Measurements from ENCODE around the gene PPP1R9B.
A peak's percentile ranks its signal among the peaks of the same experiment; 100 is the strongest.

Gene PPP1R9B

GRCh38 chr17:50122945-50123344 lies 27.5 kb downstream of the PPP1R9B start:
- no peak for DNase-seq

GRCh38 chr17:50120475-50121253 lies 29.8 kb downstream of the PPP1R9B start:
- no peak for DNase-seq

GRCh38 chr17:50118828-50119218 lies 31.7 kb downstream of the PPP1R9B start:
- DNase-seq, result no peak

GRCh38 chr17:50118076-50118827 lies 32.2 kb downstream of the PPP1R9B start:
- DNase-seq, result no peak

- DNase-seq, result no peak
These were observed 33.0 kb downstream of the PPP1R9B start for GRCh38 chr17:50117202-50118051.

- no peak for DNase-seq
These were observed 34.7 kb downstream of the PPP1R9B start for GRCh38 chr17:50115756-50116155.

- DNase-seq, result peak; percentile 17
These were observed 35.6 kb downstream of the PPP1R9B start for GRCh38 chr17:50114849-50115357.

- no peak for DNase-seq
These were observed 36.1 kb downstream of the PPP1R9B start for GRCh38 chr17:50114401-50114800.

- no peak for DNase-seq
These were observed 36.7 kb downstream of the PPP1R9B start for GRCh38 chr17:50113624-50114320.

- no peak for DNase-seq
These were observed 37.8 kb downstream of the PPP1R9B start for GRCh38 chr17:50112694-50113093.

GRCh38 chr17:50111673-50112655 lies 38.5 kb downstream of the PPP1R9B start:
- DNase-seq, result no peak

GRCh38 chr17:50110591-50111349 lies 39.7 kb downstream of the PPP1R9B start:
- DNase-seq, result no peak

GRCh38 chr17:50109785-50110184 lies 40.7 kb downstream of the PPP1R9B start:
- DNase-seq, result no peak

- DNase-seq, result no peak
These were observed 41.3 kb downstream of the PPP1R9B start for GRCh38 chr17:50109207-50109606.

- no peak for DNase-seq
These were observed 41.9 kb downstream of the PPP1R9B start for GRCh38 chr17:50108556-50108955.

- DNase-seq, result no peak
These were observed 42.6 kb downstream of the PPP1R9B start for GRCh38 chr17:50107790-50108414.

- DNase-seq, result no peak
These were observed 43.9 kb downstream of the PPP1R9B start for GRCh38 chr17:50106393-50107131.

- DNase-seq, result no peak
These were observed 44.7 kb downstream of the PPP1R9B start for GRCh38 chr17:50105811-50106210.

GRCh38 chr17:50103941-50104340 lies 46.5 kb downstream of the PPP1R9B start:
- no peak for DNase-seq

All from NCI-H2029 treated with DMSO at 0.1 percent for 48 hours (cell line).